NOMO-1 treated with DMSO at 0.1 percent for 48 hours (cell line): ENCODE measurements around the gene PTPRT.

Source experiments
- DNase-seq: peaks from one replicate; lab custom pipeline; 2025; ENCODE audit not compliant: unreplicated experiment; lab: John Stamatoyannopoulos, UW

The PTPRT gene

GRCh38 chr20:42740226-42740870 is 449.4 kb downstream of the PTPRT start:
- DNase-seq, result no peak

- no peak for DNase-seq
Observed at GRCh38 chr20:42739683-42740082, 450.0 kb downstream of the PTPRT start.

GRCh38 chr20:42735539-42735938 is 454.2 kb downstream of the PTPRT start:
- no peak for DNase-seq

GRCh38 chr20:42734660-42735368 is 454.9 kb downstream of the PTPRT start:
- DNase-seq, result no peak

- DNase-seq, result no peak
Observed at GRCh38 chr20:42721923-42722322, 467.8 kb downstream of the PTPRT start.

- no peak for DNase-seq
Observed at GRCh38 chr20:42714298-42715141, 475.2 kb downstream of the PTPRT start.

- DNase-seq, result no peak
Observed at GRCh38 chr20:42708266-42708665, 481.4 kb downstream of the PTPRT start.

- DNase-seq, result no peak
Observed at GRCh38 chr20:42706759-42707158, 482.9 kb downstream of the PTPRT start.

- no peak for DNase-seq
Observed at GRCh38 chr20:42705550-42705949, 484.2 kb downstream of the PTPRT start.

GRCh38 chr20:42703744-42704143 is 486.0 kb downstream of the PTPRT start:
- DNase-seq, result no peak

GRCh38 chr20:42701948-42702347 is 487.8 kb downstream of the PTPRT start:
- DNase-seq, result no peak

- DNase-seq, result no peak
Observed at GRCh38 chr20:42700372-42700771, 489.3 kb downstream of the PTPRT start.

- DNase-seq, result no peak
Observed at GRCh38 chr20:42697962-42698361, 491.7 kb downstream of the PTPRT start.

GRCh38 chr20:42690842-42691437 is 498.8 kb downstream of the PTPRT start:
- DNase-seq, result no peak

- DNase-seq, result no peak
Observed at GRCh38 chr20:42688576-42688975, 501.1 kb downstream of the PTPRT start.

- DNase-seq, result no peak
Observed at GRCh38 chr20:42686057-42686456, 503.6 kb downstream of the PTPRT start.

- DNase-seq, result no peak
Observed at GRCh38 chr20:42678895-42679294, 510.8 kb downstream of the PTPRT start.

GRCh38 chr20:42656130-42656529 is 533.6 kb downstream of the PTPRT start:
- DNase-seq, result no peak

- DNase-seq, result no peak
Observed at GRCh38 chr20:42652266-42652665, 537.4 kb downstream of the PTPRT start.

GRCh38 chr20:42650191-42650746 is 539.4 kb downstream of the PTPRT start:
- DNase-seq, result no peak

GRCh38 chr20:42649748-42650147 is 540.0 kb downstream of the PTPRT start:
- no peak for DNase-seq
